ENCODE results near the gene CTRB2.

CTRB2 gene

DNA sequence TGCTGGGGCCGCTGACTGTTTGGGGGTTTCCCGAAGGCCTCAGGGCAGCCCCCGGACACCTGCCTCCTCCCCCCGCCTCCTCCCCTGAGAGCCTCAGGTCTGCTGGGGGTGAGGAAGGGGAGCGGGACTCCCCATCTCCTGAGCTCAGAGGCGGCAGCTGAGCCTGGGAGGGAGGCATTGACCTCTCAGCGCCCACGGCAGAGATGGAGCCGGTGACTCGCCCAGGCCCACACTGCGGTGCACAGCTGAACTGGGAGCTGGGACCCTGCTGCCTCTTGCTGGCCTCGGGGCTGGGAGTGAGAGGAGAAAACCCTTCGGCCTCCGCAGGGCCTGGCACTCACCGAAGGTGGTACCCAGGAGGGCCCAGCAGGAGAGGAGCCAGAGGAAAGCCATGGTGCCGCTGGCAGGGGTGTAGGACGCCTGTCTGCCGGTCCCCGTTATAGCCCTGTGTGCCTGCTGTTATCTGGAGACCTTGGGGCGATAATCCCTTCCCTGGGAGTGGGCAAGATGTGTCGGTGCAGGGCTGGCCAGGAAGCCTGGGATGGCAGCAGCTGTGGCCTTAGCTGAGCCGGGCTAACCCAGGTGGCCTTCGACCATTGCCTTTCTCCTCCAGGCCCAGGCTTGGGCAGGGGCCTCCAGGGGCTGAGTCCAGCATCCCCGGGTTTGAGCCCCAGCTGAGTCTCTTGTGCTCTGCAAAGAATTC lies at the start of gene CTRB2:
Gene CTRB2, minus strand, starts transcription at position 413 of the 703 bp plus-strand sequence. Its CDS starts 20 bp downstream, at position 393.
- DNase-seq (ENCODE audit: low read depth in 2 of 2), result no peak

DNA sequence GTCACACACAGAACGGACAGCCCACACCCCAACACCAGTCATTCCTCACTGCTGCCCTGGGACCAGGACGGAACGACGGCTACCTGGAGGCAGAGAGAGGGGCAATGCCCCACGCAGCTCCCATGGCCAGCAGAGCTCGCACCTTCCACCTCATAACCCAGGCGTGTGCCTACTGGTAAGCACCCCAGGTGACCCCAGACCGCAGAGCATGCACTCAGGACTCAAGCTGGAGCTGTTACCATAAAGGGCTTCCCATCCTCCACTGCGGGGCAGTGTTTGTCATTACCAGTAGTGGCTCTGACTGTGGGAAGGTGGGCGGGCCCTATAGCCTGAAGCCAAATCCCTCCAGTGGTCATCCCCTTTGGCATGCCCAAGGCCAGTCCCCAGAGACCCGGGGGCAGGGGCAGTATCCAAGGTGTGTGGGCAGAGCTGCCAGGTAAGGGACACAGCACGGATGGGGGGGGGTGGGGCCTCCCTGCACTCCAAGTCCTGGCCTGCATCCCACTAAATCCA lies 49.2 kb upstream of the CTRB2 start:
- DNase-seq (ENCODE audit: low read depth in 2 of 2), result no peak

DNA sequence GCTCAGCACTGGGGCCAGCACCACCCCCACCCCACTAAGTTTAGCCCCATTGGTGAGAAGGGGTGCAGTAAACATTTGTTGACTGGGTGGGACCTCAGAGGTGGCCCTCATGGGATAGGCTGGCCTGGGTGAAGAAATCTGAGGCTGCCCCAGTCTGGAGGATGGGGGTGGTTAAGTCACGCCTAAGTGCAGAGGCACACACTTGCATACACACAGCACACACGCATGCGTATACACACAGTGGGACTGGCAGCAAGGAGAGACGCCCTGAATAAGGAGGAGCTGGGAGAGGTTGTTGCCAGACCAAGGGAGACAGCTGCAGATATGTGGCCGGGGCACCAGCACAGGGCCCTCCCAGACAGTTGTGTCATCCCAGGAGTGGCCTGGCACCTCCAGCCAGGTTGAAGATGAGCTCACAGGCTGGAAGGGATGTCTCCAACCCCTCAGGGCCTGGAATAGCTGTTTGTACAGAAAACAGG lies 47.4 kb upstream of the CTRB2 start:
- no peak for DNase-seq (ENCODE audit: low read depth in 2 of 2)

DNA sequence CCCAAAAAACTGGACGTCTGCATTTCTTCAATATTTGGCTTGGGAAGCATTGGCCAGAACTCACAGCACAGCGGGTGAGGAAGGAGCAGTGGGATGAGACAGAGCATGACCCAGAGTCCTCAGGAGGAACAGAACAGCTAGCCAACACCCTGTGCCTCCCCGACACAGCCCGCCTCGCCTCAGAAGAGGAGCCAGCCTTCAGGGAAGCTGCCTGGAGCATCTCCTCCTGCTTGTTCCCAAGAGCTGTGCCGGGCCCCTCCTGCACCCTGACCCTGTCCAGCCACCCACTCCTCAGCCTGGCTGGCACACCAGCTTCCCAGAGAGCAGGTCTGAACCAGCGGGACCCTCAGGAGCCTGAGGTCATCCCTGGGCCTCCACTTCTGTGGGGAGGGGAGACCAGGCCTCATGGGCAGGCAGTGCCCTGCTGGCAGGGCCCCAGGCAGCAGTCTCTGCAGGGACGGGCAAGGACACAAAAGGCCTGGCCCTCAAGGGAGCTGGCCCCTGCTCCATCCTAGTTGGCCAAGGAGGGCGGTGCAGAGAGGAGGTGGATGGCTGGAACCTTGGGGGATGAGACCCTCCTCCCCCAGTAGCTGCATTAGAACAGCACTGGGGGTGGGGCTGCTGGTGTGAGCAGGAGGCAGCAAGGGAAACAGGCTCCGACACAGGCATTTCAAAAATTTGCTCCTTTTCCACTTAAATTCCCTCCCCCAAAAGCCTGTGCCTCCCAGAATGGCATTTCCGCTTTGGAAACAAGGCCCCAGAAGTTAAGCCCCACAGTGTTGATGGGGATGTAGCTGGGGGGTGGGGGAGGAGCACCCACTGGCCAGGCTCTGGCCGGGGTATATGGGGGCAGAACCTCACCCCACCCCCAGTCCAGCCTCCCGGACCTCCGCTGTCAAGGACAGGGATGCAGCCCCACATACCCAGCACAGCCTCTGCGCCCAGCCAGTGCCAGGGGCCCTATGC lies 46.3 kb upstream of the CTRB2 start:
- no peak for DNase-seq (ENCODE audit: low read depth in 2 of 2)

DNA sequence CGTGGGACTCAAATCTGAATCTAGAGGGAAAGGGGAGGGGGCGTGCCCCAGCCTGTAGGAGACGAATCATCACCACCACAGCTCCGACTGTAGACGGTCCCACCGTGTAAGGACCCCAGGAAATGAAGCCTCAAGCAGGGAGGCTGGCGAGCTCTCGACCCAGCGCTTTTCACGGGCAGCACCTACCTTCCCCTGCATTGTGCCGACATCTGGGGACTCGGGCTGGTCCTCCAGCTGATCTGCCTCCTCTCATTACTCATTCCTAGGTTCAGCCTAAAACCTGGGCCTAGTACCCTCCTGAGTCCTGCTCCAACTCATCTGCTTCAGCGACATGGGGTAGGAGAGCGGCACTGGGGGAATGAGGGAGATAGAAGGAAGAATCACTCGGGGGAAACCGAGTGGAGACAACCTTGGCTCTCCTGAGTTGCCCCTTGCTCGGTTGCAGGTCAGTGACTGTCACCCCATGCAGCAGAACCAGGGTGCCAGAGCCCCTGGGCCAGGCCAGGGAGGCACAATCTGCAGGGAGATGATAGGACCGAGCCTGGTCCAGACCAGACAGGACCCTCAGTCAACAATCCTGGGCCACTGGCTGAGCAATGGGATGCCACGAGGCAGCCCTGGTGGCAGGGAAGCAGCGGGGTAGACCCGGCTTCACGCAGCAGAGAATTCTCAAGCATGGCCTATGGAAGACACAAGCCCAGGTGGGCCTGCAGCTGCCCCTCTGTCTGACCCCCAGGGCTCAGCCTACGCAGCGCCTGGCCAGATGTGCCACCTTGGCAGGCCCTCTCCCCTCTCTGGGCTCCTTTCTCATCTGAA lies 45.3 kb upstream of the CTRB2 start:
- no peak for DNase-seq (ENCODE audit: low read depth in 2 of 2)

DNA sequence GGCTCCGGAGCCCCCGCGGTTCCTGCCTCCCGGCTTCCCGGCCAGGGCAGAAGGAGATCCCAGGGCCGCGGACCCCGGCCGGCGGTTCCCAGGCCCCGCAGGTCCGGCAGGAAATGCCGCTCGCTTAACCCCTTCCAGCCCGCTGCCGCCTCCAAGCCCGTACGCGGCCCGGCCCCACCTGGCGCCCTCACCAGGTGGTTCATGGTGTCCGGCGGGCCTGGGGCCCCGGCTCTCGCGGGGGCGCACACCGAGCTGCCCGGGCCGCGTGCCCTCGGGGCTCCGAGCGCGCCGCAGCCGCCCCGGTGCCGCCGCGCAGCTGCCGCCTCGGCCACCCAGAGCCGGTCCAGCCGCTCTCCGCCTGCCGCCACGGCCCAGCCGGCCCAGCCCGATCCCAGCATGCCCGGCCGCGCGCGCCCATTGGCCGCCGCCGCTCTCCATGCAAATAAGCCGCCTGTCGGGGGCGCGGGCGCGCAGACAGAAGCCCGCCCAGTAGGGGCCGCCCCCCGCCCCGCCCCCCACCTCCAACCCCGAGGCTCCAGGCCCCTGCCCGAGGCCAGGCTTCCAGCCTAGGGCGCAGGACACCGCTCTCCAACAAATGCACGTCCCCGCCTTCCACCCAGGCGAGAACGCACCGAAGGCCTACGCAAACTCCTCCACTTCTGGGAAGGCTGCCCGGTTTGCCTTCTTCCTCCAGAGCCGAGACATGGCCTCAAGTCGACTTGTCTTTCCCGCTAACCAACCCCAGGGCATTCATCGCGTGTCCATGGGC lies 44.5 kb upstream of the CTRB2 start, which contains the start of gene BCAR1:
Gene BCAR1, minus strand, starts transcription at position 345 of the 769 bp plus-strand sequence. Its CDS starts 142 bp downstream, at position 203.
- DNase-seq (ENCODE audit: low read depth in 2 of 2), result no peak

DNA sequence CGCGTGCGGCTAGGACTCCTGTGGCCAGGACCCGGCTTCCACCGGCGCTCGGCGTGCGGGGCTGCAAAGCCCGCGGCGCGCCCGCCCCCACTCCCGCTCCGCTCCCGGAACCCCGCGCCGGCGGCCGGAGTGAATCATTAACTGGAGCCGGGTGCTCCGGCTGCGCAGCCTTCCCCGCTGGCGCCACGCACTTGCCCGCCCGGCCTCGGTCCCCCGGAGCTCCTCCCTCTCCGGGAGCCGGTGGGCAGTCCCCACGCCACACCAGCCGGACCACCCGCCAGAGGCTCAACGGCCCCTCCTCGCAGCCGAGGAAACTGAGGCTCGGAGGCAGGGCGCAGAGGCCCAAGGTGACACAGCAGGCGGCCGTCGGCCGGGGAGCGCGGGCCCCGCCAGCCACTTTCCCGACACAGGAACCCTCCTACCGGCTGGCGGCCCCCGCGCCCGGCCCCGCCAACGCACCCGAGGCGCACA lies 43.9 kb upstream of the CTRB2 start:
- no peak for DNase-seq (ENCODE audit: low read depth in 2 of 2)

DNA sequence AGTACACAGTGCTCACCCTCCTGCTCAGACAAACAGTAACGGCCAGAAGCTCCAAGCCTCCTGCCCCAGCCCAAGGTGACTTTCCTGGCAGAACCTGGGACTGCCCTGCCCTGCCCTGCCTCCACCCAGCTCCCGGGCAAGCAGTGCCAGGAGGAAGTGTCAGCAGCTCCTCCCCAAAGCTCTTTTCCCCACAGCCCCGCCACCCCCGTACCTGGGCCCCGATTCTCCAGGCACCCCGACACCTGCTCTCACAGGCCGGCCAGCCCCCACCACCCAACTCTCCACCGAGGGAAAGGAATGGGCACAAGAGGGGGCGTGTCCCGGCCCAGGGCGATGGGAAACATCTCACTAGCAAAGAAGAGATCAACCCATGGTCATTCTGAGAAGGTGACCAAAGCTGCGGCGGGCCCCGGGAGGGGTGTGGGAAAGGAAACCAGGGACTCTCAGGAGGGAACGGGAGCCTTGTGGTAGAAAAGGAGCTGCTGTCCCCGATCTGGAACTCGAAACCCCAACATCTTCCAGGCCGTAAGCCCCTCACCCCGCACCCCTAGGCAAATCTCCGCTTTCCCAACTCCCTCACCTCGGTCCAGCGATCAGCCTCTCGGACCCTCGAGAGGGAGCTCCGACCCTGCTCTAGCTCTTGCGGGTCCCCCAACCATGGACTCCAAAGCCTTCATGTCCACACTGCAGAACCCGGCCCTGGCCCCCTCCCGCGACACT lies 43.3 kb upstream of the CTRB2 start:
- no peak for DNase-seq (ENCODE audit: low read depth in 2 of 2)

DNA sequence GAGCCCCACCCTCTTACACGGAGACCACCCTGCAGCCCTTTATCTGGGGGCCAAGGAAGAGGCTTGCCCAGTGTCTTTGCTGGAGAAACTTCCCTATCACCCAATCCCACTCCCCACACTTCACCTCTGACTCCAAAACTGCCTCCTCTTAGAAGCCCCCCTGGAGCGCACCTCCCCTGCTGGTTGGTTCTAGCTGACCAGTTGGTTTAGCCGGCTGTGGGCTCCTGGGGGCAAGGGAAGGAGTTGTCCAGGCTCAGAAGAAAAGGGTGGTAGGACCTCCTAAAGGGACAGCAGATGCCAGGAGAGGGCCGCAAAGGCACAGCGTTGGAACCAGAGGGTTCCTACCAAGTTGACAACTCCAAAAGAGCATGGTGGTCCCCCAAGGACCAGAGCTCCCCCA lies 42.5 kb upstream of the CTRB2 start:
- DNase-seq (ENCODE audit: low read depth in 2 of 2), result no peak

DNA sequence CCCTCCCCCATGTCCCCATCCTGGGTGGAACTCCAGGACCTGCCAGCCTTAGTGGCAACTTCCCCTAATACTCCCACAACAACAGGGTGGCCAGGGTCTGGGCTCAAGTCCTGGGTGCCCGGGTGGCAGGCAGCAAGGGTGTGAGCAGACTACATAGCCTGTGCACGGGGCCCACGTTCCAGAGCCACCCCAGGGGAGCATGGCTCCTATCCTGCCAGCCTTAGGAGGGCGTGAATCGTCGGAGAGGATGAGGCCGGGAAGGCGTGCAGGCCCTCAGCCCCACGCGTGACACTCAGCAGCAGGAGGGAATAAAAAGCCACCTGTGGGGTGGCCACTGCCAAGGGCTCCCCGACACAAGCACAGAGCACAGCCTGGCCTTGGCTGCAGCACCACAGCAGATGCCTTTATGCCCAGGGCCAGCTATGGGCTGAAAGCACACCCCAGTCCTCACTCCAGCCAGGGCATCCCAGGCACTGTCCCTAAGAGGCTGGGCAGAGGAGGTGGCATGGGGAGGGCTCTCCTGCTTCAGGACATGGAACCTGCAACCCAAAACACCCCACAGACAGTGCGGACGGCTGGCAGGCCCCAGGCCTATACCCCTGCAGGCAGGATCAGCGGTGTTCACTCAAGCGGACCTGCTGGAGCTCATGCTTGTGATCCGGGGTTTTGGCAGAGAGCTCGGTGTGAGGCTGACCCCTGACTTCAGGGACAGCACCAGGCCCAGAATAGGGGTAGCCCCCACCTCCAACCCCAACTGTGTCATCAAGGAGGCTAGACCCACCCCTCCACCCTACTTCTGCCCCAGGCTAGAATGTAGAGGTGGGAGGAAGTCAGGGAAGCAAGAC lies 41.8 kb upstream of the CTRB2 start:
- no peak for DNase-seq (ENCODE audit: low read depth in 2 of 2)

DNA sequence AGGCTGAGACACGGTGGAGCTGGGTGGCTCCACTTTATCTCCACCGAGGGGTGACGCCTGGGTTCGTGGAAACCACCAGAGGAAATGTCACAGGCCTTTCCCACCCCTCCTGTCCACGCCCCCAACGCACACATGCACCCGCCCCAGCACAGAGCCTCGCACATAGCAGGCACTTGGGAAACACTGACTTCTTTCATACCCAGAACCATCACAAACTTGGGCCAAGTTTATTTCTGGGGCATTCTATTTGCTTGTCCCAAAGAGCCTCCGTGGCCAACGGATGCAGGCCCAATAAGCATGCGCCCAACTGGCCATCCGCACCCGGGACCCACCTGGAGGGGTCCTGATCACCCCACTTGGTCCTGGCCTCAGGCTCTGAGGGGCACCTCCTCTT lies 41.2 kb upstream of the CTRB2 start:
- DNase-seq (ENCODE audit: low read depth in 2 of 2), result no peak

DNA sequence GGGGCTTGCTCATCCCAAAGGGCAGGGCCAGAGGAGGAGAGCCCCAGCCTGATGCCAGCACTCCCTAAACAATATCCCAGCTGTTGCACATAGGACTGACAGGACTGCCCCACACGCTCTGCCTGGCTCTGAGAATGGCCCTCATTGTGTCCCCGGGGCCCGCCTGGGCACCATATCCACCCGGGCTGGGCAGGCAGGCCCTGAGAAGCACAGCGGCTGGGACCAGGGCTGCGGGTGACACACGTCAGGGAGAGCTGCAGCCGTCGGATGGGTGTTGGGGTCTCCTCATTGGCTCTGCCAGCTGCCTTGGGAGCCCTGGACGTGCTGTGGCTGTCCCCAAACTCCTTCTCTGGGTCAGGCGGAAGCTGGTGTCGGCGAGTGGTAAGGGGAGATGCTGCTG lies 40.3 kb upstream of the CTRB2 start:
- no peak for DNase-seq (ENCODE audit: low read depth in 2 of 2)

DNA sequence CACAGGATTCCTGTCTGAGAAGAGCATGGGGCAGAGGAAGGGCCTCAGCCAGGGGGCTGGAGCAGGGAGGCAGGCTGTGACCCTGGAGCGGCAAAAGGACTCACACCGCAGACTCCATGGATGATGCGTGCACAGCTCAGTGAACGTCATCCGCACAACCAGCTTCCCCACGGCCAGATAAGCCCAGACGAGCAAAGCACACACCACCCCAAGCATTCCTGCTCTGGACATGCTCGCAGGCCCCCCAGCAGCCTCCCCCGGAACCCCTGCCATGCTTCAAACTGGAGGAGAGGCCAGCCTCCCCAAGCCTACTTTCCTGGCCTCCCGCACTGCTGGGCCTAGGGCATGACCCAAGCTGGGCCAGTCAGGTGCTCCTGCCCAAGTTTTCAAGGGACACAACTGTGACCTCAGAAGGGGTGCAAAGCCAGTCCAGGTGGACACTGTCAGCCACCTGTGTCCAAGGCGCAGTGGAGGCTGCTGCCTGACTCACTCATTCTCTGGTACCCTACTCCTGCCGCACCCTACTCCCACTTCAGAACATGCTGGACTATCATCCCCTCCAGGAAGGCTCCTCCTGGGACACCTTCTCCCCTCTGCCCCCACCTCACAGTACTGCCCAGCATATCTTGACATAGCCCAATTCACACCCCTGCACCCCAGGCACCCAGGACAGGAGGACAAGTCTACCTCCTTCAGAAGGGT lies 39.7 kb upstream of the CTRB2 start:
- no peak for DNase-seq (ENCODE audit: low read depth in 2 of 2)

DNA sequence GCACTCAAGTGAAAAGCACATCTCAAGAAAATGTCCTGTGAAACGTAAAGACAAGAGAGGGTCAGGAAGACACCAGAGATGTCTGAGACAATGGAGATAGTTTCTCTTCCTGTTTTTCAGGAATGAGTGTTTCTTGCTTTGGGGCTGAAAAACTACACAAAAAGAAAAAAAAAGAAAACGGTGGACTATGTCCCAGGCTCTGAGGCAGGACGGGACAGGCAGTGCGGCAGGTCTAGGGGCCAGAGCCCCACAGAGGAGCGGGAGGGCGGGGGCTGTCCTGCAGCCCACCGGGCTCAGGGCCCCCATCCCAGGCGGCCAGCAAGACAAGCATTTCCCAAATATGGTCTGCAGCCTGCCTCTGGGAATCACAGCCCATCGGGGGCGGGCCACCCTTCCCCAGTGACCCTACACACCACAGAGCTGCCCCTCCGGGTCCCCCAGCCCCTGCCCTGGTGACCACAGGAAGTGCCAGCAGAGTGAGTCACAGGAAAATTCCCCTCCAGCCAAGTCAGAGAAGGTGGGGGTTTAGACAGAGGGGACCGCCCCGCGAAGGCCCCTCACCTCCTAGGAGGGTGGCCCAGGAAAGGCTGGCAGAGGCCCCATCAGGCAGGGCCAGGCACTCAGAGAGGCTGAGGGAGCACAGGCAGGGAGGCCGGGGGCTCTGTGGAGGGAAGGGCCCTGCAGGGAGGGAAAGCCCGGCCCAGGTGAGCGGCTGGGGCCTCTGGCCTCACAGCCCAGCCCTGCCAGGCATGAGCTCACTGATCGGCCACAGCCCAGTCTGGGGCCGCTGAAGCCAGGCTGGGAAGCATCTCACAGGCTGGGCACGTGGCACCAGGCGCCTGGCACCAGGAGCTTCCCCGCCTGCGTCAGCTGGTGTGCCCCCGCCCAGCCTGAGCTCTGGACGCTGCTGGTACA lies 38.1 kb upstream of the CTRB2 start:
- no peak for DNase-seq (ENCODE audit: low read depth in 2 of 2)

DNA sequence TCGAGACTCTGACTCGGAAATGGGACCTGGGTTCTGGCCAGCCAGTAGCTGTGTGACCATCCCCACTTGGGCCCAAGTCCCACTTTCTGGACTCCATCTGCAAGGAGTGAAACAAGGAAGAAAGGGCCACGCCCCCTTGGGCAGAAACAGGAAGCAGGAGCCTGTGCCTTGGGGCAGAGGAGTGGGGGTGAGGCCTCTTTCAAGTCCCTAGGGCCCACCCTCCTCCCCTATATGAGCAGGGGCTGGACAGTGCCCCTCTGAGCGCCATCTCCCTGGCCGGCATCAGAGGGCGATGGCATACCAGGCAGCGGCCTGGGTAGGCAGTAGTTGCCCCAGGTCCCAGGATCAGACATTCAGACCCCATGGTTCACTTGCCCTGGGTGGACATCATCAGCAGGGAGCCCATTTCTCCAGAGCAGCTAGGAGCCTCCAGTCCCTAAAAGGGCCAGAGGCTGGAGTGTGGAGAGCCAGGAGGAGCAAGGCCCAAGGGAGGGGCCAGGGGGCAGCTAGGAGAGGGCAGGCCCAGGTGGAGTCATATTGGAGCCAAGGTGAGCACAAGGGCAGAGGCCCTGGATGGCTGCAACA lies 37.4 kb upstream of the CTRB2 start:
- no peak for DNase-seq (ENCODE audit: low read depth in 2 of 2)

DNA sequence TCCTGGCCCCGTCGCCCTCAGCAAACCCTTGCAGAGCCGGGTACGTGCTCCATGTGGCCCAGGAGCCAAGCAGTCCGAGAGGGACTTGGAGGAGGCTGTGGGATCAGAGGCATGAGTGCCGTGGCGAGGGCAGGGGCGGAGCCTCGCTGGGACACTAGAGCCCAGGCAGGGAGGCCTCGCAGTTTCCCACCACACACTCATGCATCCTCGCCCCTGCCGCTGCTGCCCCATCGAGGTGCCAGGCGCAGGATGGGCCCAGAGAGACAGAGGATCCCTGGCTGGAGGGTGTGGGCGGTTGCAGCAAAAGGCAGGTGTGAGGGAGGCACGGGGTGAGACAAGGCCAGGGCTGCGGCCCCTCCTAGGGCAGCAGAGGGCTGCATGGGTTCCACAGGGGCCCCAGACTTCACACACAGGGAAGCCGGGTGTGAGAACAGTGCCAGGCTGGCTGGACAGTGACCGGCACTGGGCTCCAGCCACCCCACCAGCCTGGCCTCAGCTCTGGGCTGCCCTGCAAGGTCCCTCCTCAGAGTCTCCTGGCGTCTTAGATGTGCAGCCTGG lies 36.8 kb upstream of the CTRB2 start:
- no peak for DNase-seq (ENCODE audit: low read depth in 2 of 2)
